ENCODE results near the gene SCAMP2. TPM values are rescaled to one million over a fixed set of nuclear protein-coding genes. Genes with fewer than 3 reads are reported as not detected.

SCAMP2 gene
- total and polyA plus RNA-seq, 4 donors, result 51.2 to 122 (median 82.7) TPM

DNA sequence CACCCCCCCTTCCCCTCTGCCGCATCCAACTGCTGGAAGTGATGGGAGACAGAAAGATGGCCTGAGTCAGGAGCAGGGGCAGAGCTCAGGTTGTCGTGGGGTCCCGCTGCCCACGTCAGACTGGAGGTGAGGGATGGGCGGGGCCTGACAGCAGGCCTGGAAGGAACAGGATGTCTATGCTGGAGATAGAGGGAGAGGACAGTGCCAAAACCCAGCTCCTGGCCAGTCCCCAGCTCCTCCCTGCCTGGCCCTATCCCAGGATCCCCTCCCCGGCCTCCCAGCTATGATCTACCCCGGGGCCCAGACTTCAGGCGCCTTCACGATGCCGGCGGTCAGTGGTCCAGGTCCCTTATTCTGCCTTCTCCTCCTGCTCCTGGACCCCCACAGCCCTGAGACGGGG lies 60.6 kb downstream of the SCAMP2 start, which contains the start of gene LMAN1L:
TSS of gene LMAN1L (plus strand) at position 303 of the 400 bp plus-strand sequence. CDS start at position 323, 20 bp downstream.
- no peaks in the 10 kb centered on the region for H3K9me3 ChIP-seq (ENCODE audit: control insufficient read depth in 4 of 4, insufficient read depth in 3 of 4, low read length in 3 of 4)
- no peak within 1 kb of the TSS for H3K4me3 ChIP-seq
- H3K27ac ChIP-seq (ENCODE audit: low read depth in 1 of 2, low read length in 1 of 2), result no peak within 1 kb of the TSS
- no peak within 1 kb of the TSS for H3K9ac ChIP-seq (ENCODE audit: insufficient read depth in 1 of 2, low read length in 2 of 2)
- no peaks in the 10 kb centered on the region for H3K27me3 ChIP-seq (ENCODE audit: control insufficient read depth in 3 of 3, insufficient read depth in 3 of 3, low read length in 2 of 3)
- H3K4me1 ChIP-seq (ENCODE audit: control insufficient read depth in 5 of 5, insufficient read depth in 5 of 5, low read length in 5 of 5), result peaks cover 0 to 14% (median 0%) of the 10 kb centered on the region in 5 donors
- no peaks in the 10 kb centered on the region for H3K36me3 ChIP-seq (ENCODE audit: control insufficient read depth in 4 of 4, insufficient read depth in 4 of 4, low read length in 4 of 4)
- peak; percentile 38 to 65 (median 48) for DNase-seq
- WGBS, 2 donors, result 73 to 87% methylated on average over 12 of the region's 12 CpGs
- TF ChIP-seq, protein P1, sequence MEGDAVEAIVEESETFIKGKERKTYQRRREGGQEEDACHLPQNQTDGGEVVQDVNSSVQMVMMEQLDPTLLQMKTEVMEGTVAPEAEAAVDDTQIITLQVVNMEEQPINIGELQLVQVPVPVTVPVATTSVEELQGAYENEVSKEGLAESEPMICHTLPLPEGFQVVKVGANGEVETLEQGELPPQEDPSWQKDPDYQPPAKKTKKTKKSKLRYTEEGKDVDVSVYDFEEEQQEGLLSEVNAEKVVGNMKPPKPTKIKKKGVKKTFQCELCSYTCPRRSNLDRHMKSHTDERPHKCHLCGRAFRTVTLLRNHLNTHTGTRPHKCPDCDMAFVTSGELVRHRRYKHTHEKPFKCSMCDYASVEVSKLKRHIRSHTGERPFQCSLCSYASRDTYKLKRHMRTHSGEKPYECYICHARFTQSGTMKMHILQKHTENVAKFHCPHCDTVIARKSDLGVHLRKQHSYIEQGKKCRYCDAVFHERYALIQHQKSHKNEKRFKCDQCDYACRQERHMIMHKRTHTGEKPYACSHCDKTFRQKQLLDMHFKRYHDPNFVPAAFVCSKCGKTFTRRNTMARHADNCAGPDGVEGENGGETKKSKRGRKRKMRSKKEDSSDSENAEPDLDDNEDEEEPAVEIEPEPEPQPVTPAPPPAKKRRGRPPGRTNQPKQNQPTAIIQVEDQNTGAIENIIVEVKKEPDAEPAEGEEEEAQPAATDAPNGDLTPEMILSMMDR (IDR thresholded peaks at IDR 0.05; ENCODE audit: control extremely low read depth, extremely low read depth), result no peak
- no peak for ATAC-seq (ENCODE audit: insufficient read depth, low FRiP score)

DNA sequence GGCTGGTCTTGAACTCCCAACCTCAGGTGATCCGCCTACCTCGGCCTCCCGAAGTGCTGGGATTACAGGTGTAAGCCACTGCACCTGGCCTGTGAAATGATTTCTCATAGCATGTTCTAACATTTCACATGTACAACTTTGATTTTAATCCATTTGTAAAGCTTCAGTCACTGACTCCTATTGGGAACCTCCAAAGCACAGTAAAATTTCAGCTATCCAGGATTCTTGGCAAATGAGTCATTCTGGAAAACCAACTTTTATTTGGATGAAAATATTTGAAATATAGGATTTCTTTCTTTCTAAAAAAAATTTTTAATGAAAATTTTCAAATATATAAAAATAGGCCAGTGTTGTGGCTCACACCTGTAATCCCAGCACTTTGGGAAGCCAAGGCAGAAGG lies 63.2 kb downstream of the SCAMP2 start:
- no peaks in the 10 kb centered on the region for H3K36me3 ChIP-seq (ENCODE audit: control insufficient read depth in 4 of 4, insufficient read depth in 4 of 4, low read length in 4 of 4)
- 85 to 90% methylated on average over 3 of the region's 3 CpGs for WGBS, 2 donors
- DNase-seq, result no peak
- no peak for ATAC-seq (ENCODE audit: insufficient read depth, low FRiP score)
- peaks cover 0 to 10% (median 0%) of the 10 kb centered on the region in 5 donors for H3K4me1 ChIP-seq (ENCODE audit: control insufficient read depth in 5 of 5, insufficient read depth in 5 of 5, low read length in 5 of 5)
- TF ChIP-seq, protein P1 (IDR thresholded peaks at IDR 0.05; ENCODE audit: control extremely low read depth, extremely low read depth), result no peak
- H3K9me3 ChIP-seq (ENCODE audit: control insufficient read depth in 4 of 4, insufficient read depth in 3 of 4, low read length in 3 of 4), result no peaks in the 10 kb centered on the region
- H3K4me3 ChIP-seq, result no peak overlapping the region
- H3K27ac ChIP-seq (ENCODE audit: low read depth in 1 of 2, low read length in 1 of 2), result no peak overlapping the region
- H3K9ac ChIP-seq (ENCODE audit: insufficient read depth in 1 of 2, low read length in 2 of 2), result no peak overlapping the region
- no peaks in the 10 kb centered on the region for H3K27me3 ChIP-seq (ENCODE audit: control insufficient read depth in 3 of 3, insufficient read depth in 3 of 3, low read length in 2 of 3)

DNA sequence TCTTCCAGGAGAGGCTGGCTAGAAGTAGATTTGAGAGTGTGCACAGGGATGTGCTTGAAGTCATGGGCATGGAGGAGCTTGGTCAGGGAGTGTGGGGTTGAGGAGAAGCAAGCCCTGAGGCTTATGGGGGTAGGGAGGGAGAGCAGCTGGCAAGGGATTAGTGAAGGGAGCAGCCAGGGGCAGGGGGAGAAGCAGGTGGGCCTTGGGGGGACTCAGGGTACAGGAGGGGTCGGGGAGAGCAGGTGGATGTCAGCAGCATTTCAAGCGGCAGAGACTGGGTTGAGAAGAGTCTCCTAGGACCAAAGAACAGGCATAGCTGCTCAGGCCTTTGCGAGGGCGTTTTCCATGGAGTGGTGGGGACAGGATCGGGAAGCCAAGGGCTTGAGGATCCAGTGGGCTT lies 63.9 kb downstream of the SCAMP2 start:
- WGBS, 2 donors, result 80 to 88% methylated on average over 5 of the region's 5 CpGs
- peaks cover 0 to 8% (median 0%) of the 10 kb centered on the region in 5 donors for H3K4me1 ChIP-seq (ENCODE audit: control insufficient read depth in 5 of 5, insufficient read depth in 5 of 5, low read length in 5 of 5)

More for the DNA sequence above, 63.9 kb downstream of the SCAMP2 start:
- H3K4me3 ChIP-seq, result no peak overlapping the region
- H3K36me3 ChIP-seq (ENCODE audit: control insufficient read depth in 4 of 4, insufficient read depth in 4 of 4, low read length in 4 of 4), result no peaks in the 10 kb centered on the region
- no peak overlapping the region for H3K9ac ChIP-seq (ENCODE audit: insufficient read depth in 1 of 2, low read length in 2 of 2)
- H3K9me3 ChIP-seq (ENCODE audit: control insufficient read depth in 4 of 4, insufficient read depth in 3 of 4, low read length in 3 of 4), result no peaks in the 10 kb centered on the region
- TF ChIP-seq, protein P1 (IDR thresholded peaks at IDR 0.05; ENCODE audit: control extremely low read depth, extremely low read depth), result no peak
- H3K27me3 ChIP-seq (ENCODE audit: control insufficient read depth in 3 of 3, insufficient read depth in 3 of 3, low read length in 2 of 3), result no peaks in the 10 kb centered on the region
- ATAC-seq (ENCODE audit: insufficient read depth, low FRiP score) (no peak), DNase-seq (no peak)
- no peak overlapping the region for H3K27ac ChIP-seq (ENCODE audit: low read depth in 1 of 2, low read length in 1 of 2)

Data from lung (tissue), 12 donors.